ENCODE measurements around the gene LARP1.
"Not testable (repeated sequence)": the region's sequence is repeated elsewhere in the genome, so short reads cannot be mapped to it uniquely, and the experiment has no call there.

The LARP1 gene

DNA sequence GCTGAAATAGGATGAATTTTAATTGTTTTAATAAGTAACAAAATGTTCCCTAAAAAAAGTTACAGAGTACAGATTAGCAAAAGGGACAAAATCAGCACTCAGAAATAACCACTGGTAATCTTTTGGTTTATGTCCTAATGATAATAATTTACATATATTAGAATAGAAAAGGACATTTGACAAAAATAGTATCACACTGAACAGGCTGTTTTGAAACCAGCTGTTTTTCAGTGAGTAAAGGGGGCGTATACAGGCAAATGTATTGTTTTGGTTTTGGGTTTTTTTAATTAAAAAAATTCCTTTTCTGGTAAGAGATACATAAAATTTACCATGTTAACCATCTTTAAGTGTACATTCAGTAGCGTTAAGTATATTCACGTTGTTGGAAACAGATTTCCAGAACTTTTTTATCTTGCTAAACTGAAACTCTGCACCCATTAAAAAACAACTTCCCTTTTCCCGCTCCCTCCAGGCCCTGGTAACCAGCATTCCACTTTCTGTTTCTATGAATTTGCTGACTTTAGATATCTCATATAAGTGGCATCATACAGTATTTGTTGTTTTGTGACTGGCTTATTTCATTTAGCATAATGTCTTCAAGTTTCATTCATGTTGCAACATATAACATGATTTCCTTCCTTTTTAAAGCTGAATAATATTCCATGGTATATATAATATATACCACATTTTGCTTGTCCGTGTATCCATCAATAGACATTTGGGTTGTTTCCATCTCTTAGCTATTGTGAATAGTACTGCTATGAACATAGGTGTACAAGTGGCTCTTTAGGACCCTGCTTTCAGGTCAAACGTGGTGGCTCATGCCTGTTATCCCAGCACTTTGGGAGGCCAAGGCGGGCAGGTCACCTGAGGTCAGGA lies 20.6 kb upstream of the LARP1 start:
- Histone ChIP-seq H3K4me1 (ENCODE audit: control insufficient read depth in 1 of 2, insufficient read depth in 2 of 2, low read length in 2 of 2) (no peaks in the 10 kb centered on the region), H3K9me3 (ENCODE audit: control insufficient read depth in 1 of 2, low read length in 2 of 2) (no peaks in the 10 kb centered on the region), H3K27ac (ENCODE audit: low read depth, low read length) (no peak overlapping the region), H3K9ac (ENCODE audit: low read depth in 1 of 2, low read length in 2 of 2) (no peak overlapping the region), H3K36me3 (ENCODE audit: control insufficient read depth in 1 of 2, insufficient read depth in 2 of 2, low read length in 2 of 2) (no peaks in the 10 kb centered on the region), H3K4me3 (ENCODE audit: low read depth in 1 of 2, low read length in 2 of 2) (no peak overlapping the region), H3K27me3 (ENCODE audit: control insufficient read depth in 1 of 2, insufficient read depth in 2 of 2, low read length in 2 of 2) (no peaks in the 10 kb centered on the region)

- H3K36me3 ChIP-seq (ENCODE audit: control insufficient read depth in 1 of 2, insufficient read depth in 2 of 2, low read length in 2 of 2); H3K9me3 ChIP-seq (ENCODE audit: control insufficient read depth in 1 of 2, low read length in 2 of 2); H3K9ac ChIP-seq (ENCODE audit: low read depth in 1 of 2, low read length in 2 of 2); H3K4me1 ChIP-seq (ENCODE audit: control insufficient read depth in 1 of 2, insufficient read depth in 2 of 2, low read length in 2 of 2); H3K27ac ChIP-seq (ENCODE audit: low read depth, low read length); H3K4me3 ChIP-seq (ENCODE audit: low read depth in 1 of 2, low read length in 2 of 2); H3K27me3 ChIP-seq (ENCODE audit: control insufficient read depth in 1 of 2, insufficient read depth in 2 of 2, low read length in 2 of 2): not testable (repeated sequence)
Observed at GRCh38 chr5:154735362-154735761, 19.8 kb upstream of the LARP1 start.

DNA sequence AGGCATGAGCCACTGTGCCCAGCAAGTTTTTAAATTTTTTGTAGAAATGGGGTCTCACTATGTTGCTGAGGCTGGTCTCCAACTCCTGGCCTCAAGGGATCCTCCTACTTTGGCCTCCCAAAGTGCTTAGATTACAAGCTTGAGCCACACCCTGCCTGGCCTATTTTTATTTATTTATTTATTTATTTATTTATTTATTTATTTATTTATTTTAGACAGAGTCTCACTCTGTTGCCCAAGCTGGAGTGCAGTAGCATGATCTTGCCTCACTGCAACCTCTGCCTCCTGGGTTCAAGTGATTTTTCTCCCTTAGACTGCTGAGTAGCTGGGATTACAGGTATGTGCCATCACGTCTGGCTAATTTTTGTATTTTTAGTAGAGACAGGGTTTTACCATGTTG lies 18.8 kb upstream of the LARP1 start:
- H3K27me3 ChIP-seq (ENCODE audit: control insufficient read depth in 1 of 2, insufficient read depth in 2 of 2, low read length in 2 of 2); H3K4me3 ChIP-seq (ENCODE audit: low read depth in 1 of 2, low read length in 2 of 2); H3K27ac ChIP-seq (ENCODE audit: low read depth, low read length); H3K4me1 ChIP-seq (ENCODE audit: control insufficient read depth in 1 of 2, insufficient read depth in 2 of 2, low read length in 2 of 2); H3K9me3 ChIP-seq (ENCODE audit: control insufficient read depth in 1 of 2, low read length in 2 of 2); H3K36me3 ChIP-seq (ENCODE audit: control insufficient read depth in 1 of 2, insufficient read depth in 2 of 2, low read length in 2 of 2); H3K9ac ChIP-seq (ENCODE audit: low read depth in 1 of 2, low read length in 2 of 2): not testable (repeated sequence)

DNA sequence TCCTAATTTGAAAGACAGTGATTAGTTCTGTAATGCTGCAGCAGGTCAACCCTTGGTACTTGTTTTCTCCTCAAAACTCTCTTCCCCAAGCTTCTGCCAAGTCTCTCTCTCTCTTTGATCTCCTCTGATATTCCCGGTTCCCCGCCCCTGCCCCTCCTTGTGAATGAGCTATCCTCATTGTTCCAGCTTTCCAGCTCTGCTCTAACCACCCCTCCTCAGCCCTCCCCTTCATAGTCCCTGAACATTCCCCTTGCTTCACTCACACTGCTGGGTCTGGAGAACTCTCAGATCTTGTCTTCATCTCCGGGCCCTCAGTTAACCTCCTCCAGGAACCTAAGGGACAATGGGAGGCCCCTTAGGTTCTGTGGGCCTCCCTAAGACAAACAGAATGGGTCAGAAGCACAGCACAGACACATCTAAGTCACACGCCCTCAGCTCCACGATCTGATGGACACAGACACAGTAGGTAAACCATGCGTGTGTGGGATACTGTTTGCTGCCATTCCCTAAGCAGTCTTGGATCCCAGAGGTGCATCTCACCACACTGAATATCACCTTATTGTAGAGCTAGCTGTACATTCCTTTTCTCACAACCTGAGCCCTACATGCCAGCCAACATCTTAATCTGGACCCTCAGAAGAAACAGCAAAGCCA lies 17.4 kb upstream of the LARP1 start:
- no peaks in the 10 kb centered on the region for H3K9me3 ChIP-seq (ENCODE audit: control insufficient read depth in 1 of 2, low read length in 2 of 2)
- H3K4me3 ChIP-seq (ENCODE audit: low read depth in 1 of 2, low read length in 2 of 2), result no peak overlapping the region
- H3K36me3 ChIP-seq (ENCODE audit: control insufficient read depth in 1 of 2, insufficient read depth in 2 of 2, low read length in 2 of 2), result peaks cover 0 to 6% of the 10 kb centered on the region in 2 donors
- H3K9ac ChIP-seq (ENCODE audit: low read depth in 1 of 2, low read length in 2 of 2), result no peak overlapping the region
- H3K4me1 ChIP-seq (ENCODE audit: control insufficient read depth in 1 of 2, insufficient read depth in 2 of 2, low read length in 2 of 2), result no peaks in the 10 kb centered on the region
- no peak overlapping the region for H3K27ac ChIP-seq (ENCODE audit: low read depth, low read length)
- H3K27me3 ChIP-seq (ENCODE audit: control insufficient read depth in 1 of 2, insufficient read depth in 2 of 2, low read length in 2 of 2), result no peaks in the 10 kb centered on the region

- Histone ChIP-seq H3K4me1 (ENCODE audit: control insufficient read depth in 1 of 2, insufficient read depth in 2 of 2, low read length in 2 of 2) (no peaks in the 10 kb centered on the region), H3K9me3 (ENCODE audit: control insufficient read depth in 1 of 2, low read length in 2 of 2) (no peaks in the 10 kb centered on the region), H3K4me3 (ENCODE audit: low read depth in 1 of 2, low read length in 2 of 2) (no peak overlapping the region), H3K27ac (ENCODE audit: low read depth, low read length) (no peak overlapping the region), H3K9ac (ENCODE audit: low read depth in 1 of 2, low read length in 2 of 2) (no peak overlapping the region), H3K36me3 (ENCODE audit: control insufficient read depth in 1 of 2, insufficient read depth in 2 of 2, low read length in 2 of 2) (peaks cover 0 to 6% of the 10 kb centered on the region in 2 donors), H3K27me3 (ENCODE audit: control insufficient read depth in 1 of 2, insufficient read depth in 2 of 2, low read length in 2 of 2) (no peaks in the 10 kb centered on the region)
Observed at GRCh38 chr5:154740483-154740882, 14.7 kb upstream of the LARP1 start.

GRCh38 chr5:154740957-154741356 lies 14.2 kb upstream of the LARP1 start:
- Histone ChIP-seq H3K9me3 (ENCODE audit: control insufficient read depth in 1 of 2, low read length in 2 of 2) (no peaks in the 10 kb centered on the region), H3K9ac (ENCODE audit: low read depth in 1 of 2, low read length in 2 of 2) (no peak overlapping the region), H3K27ac (ENCODE audit: low read depth, low read length) (no peak overlapping the region)

DNA sequence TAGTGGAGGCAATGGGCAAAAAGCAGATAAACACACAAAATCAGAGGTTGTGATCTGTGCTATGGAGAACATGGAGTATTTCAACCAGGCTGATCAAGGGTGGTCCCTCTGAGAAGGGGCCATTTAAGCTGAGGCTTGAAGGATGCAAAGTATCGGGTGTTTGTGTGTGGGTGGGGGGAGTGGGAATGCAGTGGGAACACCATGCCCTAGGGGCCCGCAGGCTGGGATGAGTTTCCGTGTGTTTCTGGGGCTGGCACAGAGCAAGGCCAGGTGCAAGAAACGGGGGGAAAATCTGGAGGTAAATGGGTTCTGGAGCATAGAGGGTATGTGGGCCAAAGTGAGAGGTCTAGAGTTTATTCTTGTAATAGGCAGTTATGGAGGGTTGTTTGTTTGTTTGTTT lies 13.8 kb upstream of the LARP1 start:
- H3K4me1 ChIP-seq (ENCODE audit: control insufficient read depth in 1 of 2, insufficient read depth in 2 of 2, low read length in 2 of 2), result no peaks in the 10 kb centered on the region
- H3K9me3 ChIP-seq (ENCODE audit: control insufficient read depth in 1 of 2, low read length in 2 of 2), result no peaks in the 10 kb centered on the region
- no peak overlapping the region for H3K9ac ChIP-seq (ENCODE audit: low read depth in 1 of 2, low read length in 2 of 2)
- H3K36me3 ChIP-seq (ENCODE audit: control insufficient read depth in 1 of 2, insufficient read depth in 2 of 2, low read length in 2 of 2), result peaks cover 0 to 9% of the 10 kb centered on the region in 2 donors
- H3K27ac ChIP-seq (ENCODE audit: low read depth, low read length), result no peak overlapping the region
- H3K27me3 ChIP-seq (ENCODE audit: control insufficient read depth in 1 of 2, insufficient read depth in 2 of 2, low read length in 2 of 2), result no peaks in the 10 kb centered on the region
- H3K4me3 ChIP-seq (ENCODE audit: low read depth in 1 of 2, low read length in 2 of 2), result no peak overlapping the region

More at GRCh38 chr5:154740957-154741356, 14.2 kb upstream of the LARP1 start:
- H3K4me1 ChIP-seq (ENCODE audit: control insufficient read depth in 1 of 2, insufficient read depth in 2 of 2, low read length in 2 of 2), result no peaks in the 10 kb centered on the region
- no peaks in the 10 kb centered on the region for H3K27me3 ChIP-seq (ENCODE audit: control insufficient read depth in 1 of 2, insufficient read depth in 2 of 2, low read length in 2 of 2)
- peaks cover 0 to 6% of the 10 kb centered on the region in 2 donors for H3K36me3 ChIP-seq (ENCODE audit: control insufficient read depth in 1 of 2, insufficient read depth in 2 of 2, low read length in 2 of 2)
- H3K4me3 ChIP-seq (ENCODE audit: low read depth in 1 of 2, low read length in 2 of 2), result no peak overlapping the region

DNA sequence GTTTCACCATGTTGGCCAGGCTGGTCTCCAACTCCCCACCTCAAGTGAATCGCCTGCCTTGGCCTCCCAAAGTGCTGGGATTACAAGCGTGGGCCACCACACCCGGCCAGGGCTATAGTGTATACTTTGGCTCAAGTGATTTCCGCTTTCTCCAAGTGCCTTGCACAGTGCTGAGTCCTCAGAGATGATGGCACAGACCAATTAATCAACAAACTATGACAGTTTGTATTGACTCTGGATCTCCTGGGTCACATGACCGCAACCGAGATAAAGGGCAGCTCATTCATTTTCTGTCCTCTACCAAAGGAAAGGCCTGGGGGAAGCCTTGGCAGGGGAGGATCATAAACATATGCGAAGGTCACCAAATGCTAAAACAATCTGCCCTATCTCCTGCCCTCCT lies 11.4 kb upstream of the LARP1 start:
- Histone ChIP-seq H3K4me3 (ENCODE audit: low read depth in 1 of 2, low read length in 2 of 2) (no peak overlapping the region), H3K9ac (ENCODE audit: low read depth in 1 of 2, low read length in 2 of 2) (no peak overlapping the region), H3K27ac (ENCODE audit: low read depth, low read length) (no peak overlapping the region), H3K9me3 (ENCODE audit: control insufficient read depth in 1 of 2, low read length in 2 of 2) (no peaks in the 10 kb centered on the region), H3K36me3 (ENCODE audit: control insufficient read depth in 1 of 2, insufficient read depth in 2 of 2, low read length in 2 of 2) (peaks cover 0 to 9% of the 10 kb centered on the region in 2 donors), H3K4me1 (ENCODE audit: control insufficient read depth in 1 of 2, insufficient read depth in 2 of 2, low read length in 2 of 2) (no peaks in the 10 kb centered on the region), H3K27me3 (ENCODE audit: control insufficient read depth in 1 of 2, insufficient read depth in 2 of 2, low read length in 2 of 2) (no peaks in the 10 kb centered on the region)

GRCh38 chr5:154745349-154745748 lies 9.8 kb upstream of the LARP1 start:
- Histone ChIP-seq H3K4me3 (ENCODE audit: low read depth in 1 of 2, low read length in 2 of 2) (no peak overlapping the region), H3K27me3 (ENCODE audit: control insufficient read depth in 1 of 2, insufficient read depth in 2 of 2, low read length in 2 of 2) (no peaks in the 10 kb centered on the region), H3K9ac (ENCODE audit: low read depth in 1 of 2, low read length in 2 of 2) (no peak overlapping the region), H3K36me3 (ENCODE audit: control insufficient read depth in 1 of 2, insufficient read depth in 2 of 2, low read length in 2 of 2) (peaks cover 0 to 9% of the 10 kb centered on the region in 2 donors), H3K27ac (ENCODE audit: low read depth, low read length) (no peak overlapping the region), H3K9me3 (ENCODE audit: control insufficient read depth in 1 of 2, low read length in 2 of 2) (no peaks in the 10 kb centered on the region), H3K4me1 (ENCODE audit: control insufficient read depth in 1 of 2, insufficient read depth in 2 of 2, low read length in 2 of 2) (no peaks in the 10 kb centered on the region)

GRCh38 chr5:154749491-154749890 lies 5.7 kb upstream of the LARP1 start:
- H3K4me1 ChIP-seq (ENCODE audit: control insufficient read depth in 1 of 2, insufficient read depth in 2 of 2, low read length in 2 of 2), result peaks cover 11 to 15% of the 10 kb centered on the region in 2 donors
- no peaks in the 10 kb centered on the region for H3K9me3 ChIP-seq (ENCODE audit: control insufficient read depth in 1 of 2, low read length in 2 of 2)
- no peak overlapping the region for H3K4me3 ChIP-seq (ENCODE audit: low read depth in 1 of 2, low read length in 2 of 2)
- H3K9ac ChIP-seq (ENCODE audit: low read depth in 1 of 2, low read length in 2 of 2), result no peak overlapping the region
- no peak overlapping the region for H3K27ac ChIP-seq (ENCODE audit: low read depth, low read length)
- no peaks in the 10 kb centered on the region for H3K27me3 ChIP-seq (ENCODE audit: control insufficient read depth in 1 of 2, insufficient read depth in 2 of 2, low read length in 2 of 2)
- H3K36me3 ChIP-seq (ENCODE audit: control insufficient read depth in 1 of 2, insufficient read depth in 2 of 2, low read length in 2 of 2), result peaks cover 0 to 3% of the 10 kb centered on the region in 2 donors
